ENCODE results near the gene TMEM86B.

The TMEM86B gene

DNA sequence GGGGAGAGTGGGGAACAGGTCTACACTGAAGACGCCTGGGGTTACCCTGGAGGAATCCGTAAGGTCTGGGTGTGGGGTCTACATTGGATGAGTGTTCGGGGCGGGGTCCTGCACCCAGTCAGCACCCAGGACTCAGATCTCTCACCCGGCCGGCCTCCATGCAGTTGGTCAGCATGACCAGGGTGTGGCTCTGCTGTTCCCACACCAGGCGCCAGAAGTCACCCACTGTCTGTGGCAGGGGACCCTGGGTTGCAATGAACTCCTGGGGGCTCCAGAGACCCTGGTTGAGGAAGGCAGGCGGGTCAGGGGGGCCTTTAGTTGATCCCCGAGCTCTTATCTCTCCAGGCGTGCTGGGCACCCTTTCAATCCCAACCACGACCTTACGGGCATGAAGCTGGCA, 42.5 kb downstream of the TMEM86B start:
- Histone ChIP-seq H3K9ac (ENCODE audit: low read length) (no peak overlapping the region), H3K27ac (ENCODE audit: low read depth, low read length) (no peak overlapping the region), H3K27me3 (ENCODE audit: control insufficient read depth, insufficient read depth, low read length) (peaks cover 29% of the 10 kb centered on the region), H3K36me3 (ENCODE audit: control insufficient read depth, insufficient read depth, low read length) (no peaks in the 10 kb centered on the region), H3K4me3 (ENCODE audit: low read depth, low read length) (no peak overlapping the region), H3K9me3 (ENCODE audit: control insufficient read depth, insufficient read depth, low read depth, low read length) (no peaks in the 10 kb centered on the region), H3K4me1 (ENCODE audit: control insufficient read depth, insufficient read depth, low read length) (no peaks in the 10 kb centered on the region)

DNA sequence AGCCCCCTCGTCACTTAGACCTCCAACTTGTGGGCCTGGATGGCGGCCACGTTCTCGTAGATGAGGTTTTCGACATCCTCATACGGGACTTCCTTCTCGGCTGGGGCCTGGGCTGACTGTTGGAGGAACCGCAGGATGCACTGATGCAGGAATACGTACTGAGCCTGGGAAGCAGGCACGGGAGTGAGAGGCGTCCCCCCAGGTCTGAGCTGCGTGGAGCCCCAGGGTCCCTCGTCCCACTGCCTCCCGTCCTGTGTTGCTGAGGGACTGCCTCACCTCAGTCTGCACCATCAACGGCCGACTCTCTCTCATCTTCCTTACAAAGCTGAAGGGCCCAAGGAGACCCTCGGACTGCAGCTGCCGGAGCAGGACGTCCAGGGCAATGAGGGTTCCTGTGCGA, 46.8 kb downstream of the TMEM86B start:
- peaks cover 2% of the 10 kb centered on the region; the same call in 1 of the 2 replicates for H3K4me1 ChIP-seq (ENCODE audit: control insufficient read depth, insufficient read depth, low read length)
- H3K36me3 ChIP-seq (ENCODE audit: control insufficient read depth, insufficient read depth, low read length) = no peaks in the 10 kb centered on the region
- H3K9me3 ChIP-seq (ENCODE audit: control insufficient read depth, insufficient read depth, low read depth, low read length) = no peaks in the 10 kb centered on the region
- no peak overlapping the region for H3K9ac ChIP-seq (ENCODE audit: low read length)
- peaks cover 64% of the 10 kb centered on the region for H3K27me3 ChIP-seq (ENCODE audit: control insufficient read depth, insufficient read depth, low read length)
- no peak overlapping the region for H3K4me3 ChIP-seq (ENCODE audit: low read depth, low read length)
- H3K27ac ChIP-seq (ENCODE audit: low read depth, low read length) = no peak overlapping the region

DNA sequence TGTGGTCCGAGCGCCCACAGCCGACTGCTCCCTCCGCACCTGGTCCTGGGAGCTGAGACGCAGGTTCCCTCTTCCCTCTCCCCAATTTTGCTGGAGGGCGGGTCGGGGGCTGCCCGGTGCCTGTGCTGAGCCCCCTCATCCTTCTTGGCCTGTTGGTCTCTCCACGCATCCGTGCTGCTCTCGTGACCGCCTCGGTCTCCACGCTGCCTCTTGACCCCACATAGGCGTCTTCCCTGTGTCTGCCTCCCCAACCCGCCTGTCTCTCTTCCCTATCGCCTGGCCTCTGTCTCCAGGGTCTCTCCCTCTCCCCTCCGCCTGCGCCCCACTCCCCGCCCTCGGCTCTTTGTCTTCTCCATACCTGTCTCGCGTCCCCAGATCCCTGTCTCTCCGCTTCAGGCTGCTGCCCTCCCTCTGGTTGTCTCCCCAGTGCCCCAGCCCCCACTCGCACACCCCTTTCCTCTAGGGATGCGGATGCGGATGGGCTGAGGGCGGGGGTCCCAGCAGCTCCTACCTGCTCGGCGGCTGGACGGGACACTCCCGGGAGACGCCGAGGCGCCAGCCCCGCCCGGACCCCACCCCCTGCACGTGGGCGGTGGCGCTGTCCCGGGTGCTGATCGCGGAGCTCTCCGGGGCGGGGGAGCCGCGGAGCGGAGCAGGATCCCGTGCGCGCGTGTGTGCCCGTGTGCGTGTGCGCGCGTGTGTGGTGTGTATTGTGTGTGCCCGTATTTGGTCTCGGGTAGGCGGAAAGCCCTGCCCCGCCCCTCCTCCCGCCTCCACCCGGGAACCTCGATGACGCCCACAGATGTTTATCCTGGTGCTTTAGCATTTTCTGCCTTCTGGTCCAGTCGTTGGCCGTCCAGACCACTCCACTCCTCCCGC, 48.7 kb downstream of the TMEM86B start, which contains the start of gene SYT5:
TSS of gene SYT5 (minus strand) at position 684 of the 879 bp plus-strand sequence. CDS start 1,248 bp downstream, outside the sequence.
- Histone ChIP-seq H3K27me3 (ENCODE audit: control insufficient read depth, insufficient read depth, low read length) (peaks cover 76% of the 10 kb centered on the region), H3K9ac (ENCODE audit: low read length) (no peak within 1 kb of the TSS), H3K9me3 (ENCODE audit: control insufficient read depth, insufficient read depth, low read depth, low read length) (no peaks in the 10 kb centered on the region), H3K36me3 (ENCODE audit: control insufficient read depth, insufficient read depth, low read length) (no peaks in the 10 kb centered on the region), H3K27ac (ENCODE audit: low read depth, low read length) (no peak within 1 kb of the TSS), H3K4me1 (ENCODE audit: control insufficient read depth, insufficient read depth, low read length) (peaks cover 10% of the 10 kb centered on the region), H3K4me3 (ENCODE audit: low read depth, low read length) (peak within 1 kb of the TSS; percentile 67)

DNA sequence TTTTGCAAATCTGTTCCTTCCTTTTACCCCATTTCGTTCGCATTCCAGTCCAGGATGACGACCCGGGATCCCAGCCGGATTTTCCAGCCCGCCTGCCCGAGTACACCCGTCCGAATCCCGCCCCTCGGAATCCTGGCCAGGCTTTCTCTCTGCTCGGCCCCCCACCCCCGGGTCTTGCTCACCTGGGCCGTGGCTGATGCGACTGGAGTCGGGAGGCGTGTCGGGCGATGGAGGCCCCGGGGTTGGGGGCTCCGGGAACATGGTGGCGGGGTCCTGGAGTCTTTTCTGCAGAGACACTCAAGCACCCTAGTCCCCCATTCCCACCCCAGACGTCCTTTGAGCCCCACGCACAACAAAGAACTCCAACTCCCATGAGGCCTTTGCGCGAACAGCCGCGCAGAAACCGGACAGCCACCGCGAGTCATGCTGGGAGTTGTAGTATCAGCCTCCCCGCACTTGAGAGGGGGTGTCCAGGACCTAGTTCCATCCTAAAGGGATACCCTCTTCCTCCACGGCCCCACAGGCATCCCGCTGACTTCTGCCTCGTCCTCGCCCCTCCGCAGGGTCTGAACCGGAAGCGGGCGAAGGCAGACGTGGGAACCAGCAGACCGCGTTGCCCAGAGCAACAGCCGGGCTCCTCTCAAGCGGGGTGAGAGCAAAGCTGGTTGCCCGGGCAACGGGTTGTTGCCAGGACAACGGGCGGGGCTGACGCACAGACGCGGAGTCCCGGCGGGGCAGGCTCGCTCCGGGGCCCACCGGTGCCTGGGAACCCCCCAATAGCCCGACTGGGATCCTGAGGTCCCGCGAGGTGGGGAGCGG, 49.6 kb downstream of the TMEM86B start:
- H3K9ac ChIP-seq (ENCODE audit: low read length) = no peak overlapping the region
- H3K36me3 ChIP-seq (ENCODE audit: control insufficient read depth, insufficient read depth, low read length) = no peaks in the 10 kb centered on the region
- peaks cover 83% of the 10 kb centered on the region for H3K27me3 ChIP-seq (ENCODE audit: control insufficient read depth, insufficient read depth, low read length)
- H3K27ac ChIP-seq (ENCODE audit: low read depth, low read length) = no peak overlapping the region
- H3K9me3 ChIP-seq (ENCODE audit: control insufficient read depth, insufficient read depth, low read depth, low read length) = no peaks in the 10 kb centered on the region
- H3K4me3 ChIP-seq (ENCODE audit: low read depth, low read length) = peak overlapping the region; percentile 67
- H3K4me1 ChIP-seq (ENCODE audit: control insufficient read depth, insufficient read depth, low read length) = peaks cover 10% of the 10 kb centered on the region
